ENCODE data around the gene TTLL1.

The TTLL1 gene

GRCh38 chr22:43131773-43132501 lies 42.7 kb upstream of the TTLL1 start:
- no peak for TF ChIP-seq CTCF (IDR thresholded peaks at IDR 0.05; ENCODE audit: unreplicated experiment in 3 of 3)
- Mint-ChIP-seq H3K27ac (no peak overlapping the region), H3K36me3 (ENCODE audit: low read depth) (peaks cover 27% of the 10 kb centered on the region), H3K27me3 (ENCODE audit: low read depth) (no peaks in the 10 kb centered on the region), H3K4me3 (no peak overlapping the region), H3K9me3 (no peaks in the 10 kb centered on the region), H3K4me1 (peaks cover 4% of the 10 kb centered on the region)

GRCh38 chr22:43129426-43130425 lies 40.5 kb upstream of the TTLL1 start:
- Mint-ChIP-seq H3K4me3 (no peak overlapping the region), H3K27ac (no peak overlapping the region)
- TF ChIP-seq CTCF (IDR thresholded peaks at IDR 0.05; ENCODE audit: unreplicated experiment in 3 of 3): no peak

GRCh38 chr22:43128928-43129424 lies 39.8 kb upstream of the TTLL1 start:
- no peak for TF ChIP-seq CTCF (IDR thresholded peaks at IDR 0.05; ENCODE audit: unreplicated experiment in 3 of 3)
- Mint-ChIP-seq H3K4me3 (no peak overlapping the region), H3K9me3 (no peaks in the 10 kb centered on the region), H3K36me3 (ENCODE audit: low read depth) (peaks cover 7% of the 10 kb centered on the region), H3K27me3 (ENCODE audit: low read depth) (no peaks in the 10 kb centered on the region), H3K27ac (no peak overlapping the region), H3K4me1 (peaks cover 4% of the 10 kb centered on the region)

More at GRCh38 chr22:43129426-43130425, 40.5 kb upstream of the TTLL1 start:
- no peaks in the 10 kb centered on the region for H3K9me3 Mint-ChIP-seq
- no peaks in the 10 kb centered on the region for H3K27me3 Mint-ChIP-seq (ENCODE audit: low read depth)
- peaks cover 4% of the 10 kb centered on the region for H3K4me1 Mint-ChIP-seq
- peaks cover 12% of the 10 kb centered on the region for H3K36me3 Mint-ChIP-seq (ENCODE audit: low read depth)

- H3K27ac Mint-ChIP-seq: no peak overlapping the region
- no peaks in the 10 kb centered on the region for H3K36me3 Mint-ChIP-seq (ENCODE audit: low read depth)
- no peaks in the 10 kb centered on the region for H3K9me3 Mint-ChIP-seq
- H3K4me3 Mint-ChIP-seq: no peak overlapping the region
- peaks cover 2% of the 10 kb centered on the region for H3K27me3 Mint-ChIP-seq (ENCODE audit: low read depth)
- no peak for TF ChIP-seq CTCF (IDR thresholded peaks at IDR 0.05; ENCODE audit: unreplicated experiment in 3 of 3)
- H3K4me1 Mint-ChIP-seq: peaks cover 4% of the 10 kb centered on the region
These were observed 38.9 kb upstream of the TTLL1 start for GRCh38 chr22:43128116-43128515.

- H3K9me3 Mint-ChIP-seq: no peaks in the 10 kb centered on the region
- peak overlapping the region in 1 of 3 experiments; percentile 76 for H3K27ac Mint-ChIP-seq
- no peak overlapping the region for H3K4me3 Mint-ChIP-seq
- H3K4me1 Mint-ChIP-seq: peaks cover 4% of the 10 kb centered on the region
- H3K36me3 Mint-ChIP-seq (ENCODE audit: low read depth): no peaks in the 10 kb centered on the region
- no peak for TF ChIP-seq CTCF (IDR thresholded peaks at IDR 0.05; ENCODE audit: unreplicated experiment in 3 of 3)
- peaks cover 8% of the 10 kb centered on the region for H3K27me3 Mint-ChIP-seq (ENCODE audit: low read depth)
These were observed 38.1 kb upstream of the TTLL1 start for GRCh38 chr22:43127166-43127908.
